Activated effector memory CD4-positive, alpha-beta T cell treated with anti-CD3 and anti-CD28 coated beads, Interleukin-2, amount 50 U/mL, for 16 hours (primary cell): ENCODE measurements around the gene SLC24A3.

Experiments used
- DNase-seq: peaks from one replicate; pipeline ENCODE4 v3.0.0-alpha.2; 2020

SLC24A3 gene

DNA sequence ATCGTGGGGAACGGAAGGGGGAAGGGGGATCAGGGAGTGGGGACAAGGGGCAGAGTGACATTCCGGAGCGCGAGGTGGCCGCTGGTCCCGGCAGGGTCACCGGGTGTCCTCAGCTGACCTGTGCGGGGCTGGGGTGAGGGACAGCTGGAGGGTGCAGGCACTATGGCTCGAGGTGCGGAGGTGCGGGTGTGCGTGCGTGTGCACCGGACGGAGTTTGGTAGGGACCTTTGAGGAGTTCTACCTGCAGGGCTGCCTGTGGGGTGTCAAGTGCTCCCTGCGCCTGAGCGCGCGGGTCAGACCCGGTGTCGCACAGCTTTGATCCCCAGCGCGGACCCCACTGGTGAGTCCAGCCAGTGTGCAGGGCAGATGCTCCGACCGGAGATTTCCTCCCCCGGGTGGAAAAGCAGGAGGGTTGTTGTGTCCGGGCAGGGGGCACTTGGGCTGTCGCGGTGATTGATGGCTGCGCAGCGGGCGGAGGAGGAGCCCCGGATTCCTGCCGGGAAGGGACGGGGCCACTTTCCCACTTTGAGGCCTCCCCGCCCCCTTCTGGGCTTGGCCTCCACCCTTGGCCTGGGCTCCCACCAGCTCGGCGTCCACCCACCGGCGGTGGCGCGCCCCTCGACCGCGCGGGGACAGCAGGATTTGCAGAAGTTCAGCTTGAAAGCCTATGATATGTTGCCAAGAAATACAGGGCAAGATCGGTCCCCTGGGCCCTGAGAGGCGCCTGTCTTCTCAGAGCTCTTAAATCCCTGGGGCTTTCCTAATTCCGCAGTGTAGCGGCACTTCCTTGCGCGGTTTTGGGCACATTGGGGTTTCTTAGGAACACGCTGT is 546.3 kb downstream of the SLC24A3 start:
- no peak for DNase-seq

DNA sequence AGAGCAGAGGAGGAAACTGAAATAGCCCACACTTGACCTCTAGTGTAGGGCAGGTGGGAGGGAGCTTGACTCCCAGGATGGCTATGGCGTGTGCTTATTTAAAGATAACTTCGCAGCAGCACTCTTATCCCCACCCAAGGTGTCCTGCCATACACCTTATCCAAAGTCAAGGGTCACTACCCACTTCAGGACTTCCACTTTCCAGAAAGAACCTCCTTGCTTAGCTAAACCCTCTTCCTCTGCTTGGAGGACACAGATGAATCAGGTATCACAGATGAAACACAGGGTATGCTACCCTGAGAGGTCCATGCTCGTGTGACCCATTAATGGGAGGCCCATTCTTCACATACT is 547.9 kb downstream of the SLC24A3 start:
- no peak for DNase-seq

DNA sequence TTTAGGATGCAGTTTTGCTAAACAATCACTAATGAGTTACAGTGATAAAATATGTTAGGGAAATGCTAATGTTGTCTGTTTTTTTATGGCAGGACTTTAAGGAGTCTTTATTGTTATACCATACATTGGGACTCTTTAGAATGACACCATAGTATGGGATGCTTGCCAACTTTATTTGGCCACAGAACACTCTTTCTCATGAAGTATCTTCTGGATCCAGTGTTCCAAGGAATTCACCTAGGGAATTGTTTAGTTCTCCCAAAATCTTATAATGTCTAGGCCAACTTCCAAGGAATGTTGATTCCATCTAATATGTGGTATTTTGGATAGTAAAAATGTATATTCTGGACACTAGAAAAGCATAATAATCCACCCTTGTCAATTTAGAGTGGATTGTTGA is 548.9 kb downstream of the SLC24A3 start:
- DNase-seq: no peak

DNA sequence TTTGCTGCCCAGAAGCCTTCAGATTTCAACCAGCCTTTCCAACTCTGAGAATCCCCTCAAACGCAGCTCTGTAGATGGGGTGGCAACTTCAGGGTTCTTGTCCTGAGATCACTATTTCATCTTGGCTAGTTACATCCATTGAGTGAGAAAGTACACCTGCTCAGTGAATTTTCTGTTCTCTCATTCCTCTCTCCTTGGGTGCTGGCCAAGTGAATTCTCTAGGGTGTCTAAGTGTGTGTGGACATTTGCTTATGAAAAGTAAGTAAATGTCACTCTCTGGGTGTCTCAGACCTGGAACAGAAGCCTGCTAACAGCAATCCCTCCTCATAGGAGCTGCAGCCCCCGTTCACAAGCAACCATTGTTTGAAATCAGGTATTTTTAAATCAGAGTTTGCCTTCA is 549.4 kb downstream of the SLC24A3 start:
- no peak for DNase-seq

DNA sequence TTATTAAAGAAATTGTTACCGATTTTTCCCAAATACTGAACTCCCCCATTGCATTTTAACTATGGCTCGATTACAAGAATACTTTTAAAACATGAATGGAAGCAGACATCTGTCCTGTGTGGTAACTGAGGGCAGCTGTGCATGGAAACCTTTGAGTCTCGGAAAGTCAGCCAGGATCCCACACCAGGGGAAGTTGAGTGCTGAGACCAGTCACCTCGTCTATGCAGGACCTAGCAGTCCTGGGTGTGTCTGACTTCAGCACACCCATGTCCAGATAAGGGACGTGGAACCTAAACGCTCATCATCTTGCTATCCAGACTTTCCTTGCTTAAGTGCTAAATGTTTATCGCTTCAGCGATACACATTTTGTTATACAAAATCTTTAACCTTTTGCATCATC is 551.8 kb downstream of the SLC24A3 start:
- DNase-seq: no peak

DNA sequence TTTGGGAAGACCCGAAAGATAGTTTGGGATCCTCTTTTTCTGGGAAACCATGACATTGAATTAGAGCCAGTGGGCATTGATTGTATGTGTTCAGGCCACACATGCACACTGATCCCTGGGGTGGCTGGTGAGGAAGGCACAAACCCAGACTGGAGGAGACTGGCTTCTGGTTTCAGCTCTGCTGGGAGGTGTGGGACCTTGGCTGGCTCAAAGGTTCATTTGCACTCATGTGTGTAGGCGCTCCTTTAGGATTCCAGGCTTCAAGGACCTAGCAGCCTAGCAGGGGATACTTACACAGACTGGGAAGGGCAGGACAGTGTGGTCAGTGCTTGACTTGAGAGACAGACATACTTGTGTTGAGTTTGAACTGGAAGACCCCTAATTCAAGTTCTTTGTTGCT is 552.8 kb downstream of the SLC24A3 start:
- no peak for DNase-seq

DNA sequence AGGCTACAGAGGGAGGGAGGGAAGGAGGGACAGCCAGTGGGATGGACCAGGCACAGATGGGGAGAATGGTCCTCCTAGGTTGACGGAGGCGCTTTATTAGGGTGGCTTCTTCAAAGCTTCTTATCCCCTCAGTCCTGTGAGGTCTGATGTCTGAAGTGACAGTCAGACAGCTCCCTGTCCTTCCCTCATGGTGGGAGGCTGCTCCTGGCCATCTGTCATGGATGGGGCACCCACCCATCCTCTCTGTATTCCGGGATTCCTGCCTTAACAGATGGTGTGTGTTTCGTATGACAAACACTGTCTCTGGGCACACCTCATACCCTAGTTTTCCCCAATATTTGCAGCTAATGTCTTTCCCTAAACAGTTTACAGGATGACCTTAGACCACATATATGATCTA is 553.5 kb downstream of the SLC24A3 start:
- no peak for DNase-seq

DNA sequence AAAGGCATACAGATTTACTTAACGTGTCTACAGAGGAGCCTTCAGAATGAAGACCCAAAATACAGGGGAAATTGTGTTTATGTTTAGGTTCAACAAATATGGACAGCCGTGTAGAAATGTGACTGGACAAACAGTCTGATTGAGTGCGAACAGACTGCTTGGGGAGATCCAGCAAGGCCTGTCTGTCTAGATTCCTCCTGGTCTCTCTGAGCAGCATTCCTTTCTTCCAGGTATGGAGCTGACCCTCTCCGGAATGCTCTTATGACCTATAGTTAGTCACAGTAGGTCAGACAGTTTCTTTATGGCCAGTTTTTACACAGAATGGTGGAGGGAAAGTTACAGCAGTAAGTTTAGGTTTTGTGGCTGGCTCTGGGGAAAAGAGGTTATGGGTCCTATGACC is 554.6 kb downstream of the SLC24A3 start:
- no peak for DNase-seq

DNA sequence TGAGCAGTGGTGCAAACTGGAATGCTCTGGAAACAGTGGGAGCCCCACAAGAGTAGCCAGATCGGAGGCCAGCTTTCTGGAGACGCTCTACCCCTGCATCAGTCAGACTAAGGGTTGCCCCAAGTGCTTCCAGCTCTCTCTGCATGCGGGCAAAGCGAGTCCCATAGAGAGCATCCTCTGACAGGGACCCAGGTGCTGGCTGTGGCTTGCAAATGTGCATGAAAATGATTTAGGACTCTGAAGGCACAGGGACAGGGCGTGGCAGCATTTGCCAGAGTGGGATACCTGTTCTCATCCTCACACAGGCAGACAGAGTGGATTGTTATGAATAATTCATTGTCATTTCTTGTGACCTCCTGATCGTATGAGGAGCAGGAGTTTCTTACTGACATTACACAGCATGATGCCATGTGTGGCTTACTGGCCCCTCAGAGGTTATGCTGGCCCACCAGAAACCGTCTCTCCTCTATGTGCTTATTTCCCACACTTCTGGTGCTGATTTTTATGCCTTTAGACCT is 555.9 kb downstream of the SLC24A3 start:
- no peak for DNase-seq

DNA sequence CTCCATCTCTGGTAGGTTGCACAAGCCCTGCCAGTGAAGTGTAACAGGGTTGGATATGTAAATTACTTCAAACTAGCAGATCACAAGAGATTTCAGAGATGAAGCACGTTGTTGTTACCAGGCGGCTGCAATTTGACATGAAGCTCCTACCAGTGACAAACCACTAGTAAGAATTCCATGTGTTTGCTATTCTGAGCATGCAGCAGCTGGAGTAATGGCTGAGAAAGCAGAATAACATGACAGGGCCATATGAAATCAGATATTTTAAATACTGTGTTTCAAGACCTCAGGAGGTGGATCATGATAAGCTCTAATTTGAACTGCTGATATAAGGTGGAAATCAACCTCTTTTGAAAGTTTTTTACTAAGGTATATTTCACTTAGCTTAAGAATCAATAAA is 557.1 kb downstream of the SLC24A3 start:
- DNase-seq: no peak

DNA sequence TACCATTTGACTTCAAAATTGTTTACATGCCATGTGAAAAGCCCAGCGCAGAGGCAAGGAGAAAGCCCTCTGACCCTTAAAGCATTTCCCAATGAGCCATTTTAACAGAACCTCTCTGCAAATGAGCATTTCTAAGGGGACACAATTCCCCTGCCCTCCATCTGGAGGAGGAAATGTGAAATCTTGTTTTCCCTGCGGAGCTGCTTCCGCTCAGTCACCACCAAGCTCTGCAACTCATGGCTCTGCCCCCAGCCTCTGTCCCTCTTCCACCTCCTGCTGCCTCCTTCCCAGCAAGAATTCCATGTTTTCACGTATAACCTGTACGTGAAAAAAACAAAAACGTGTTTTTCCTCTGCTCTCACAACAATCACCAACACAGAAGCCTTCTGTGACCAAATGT is 557.9 kb downstream of the SLC24A3 start:
- no peak for DNase-seq

DNA sequence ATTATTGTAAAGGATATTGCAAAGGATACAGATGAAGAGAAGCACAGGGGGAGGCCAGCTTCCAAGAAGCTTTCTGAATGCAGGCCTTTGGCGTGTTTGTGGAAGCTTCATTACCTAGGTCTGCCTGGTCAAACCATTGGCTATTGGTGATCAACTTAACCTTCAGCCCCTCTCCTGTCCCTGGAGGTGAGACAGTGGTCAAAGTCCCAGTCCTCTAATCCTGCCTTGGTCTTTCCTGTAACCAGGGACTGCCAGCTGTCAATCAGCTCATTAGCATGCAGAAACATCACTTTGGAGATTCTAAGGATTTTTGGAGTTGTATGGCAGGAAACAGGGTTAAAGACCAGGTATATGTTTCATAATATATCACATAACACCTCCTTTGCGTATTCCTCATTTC is 558.6 kb downstream of the SLC24A3 start:
- DNase-seq: no peak
